AG04450 (cell line): Measurements from ENCODE around the gene FADS6. TPM values are rescaled to one million over a fixed set of nuclear protein-coding genes. Genes with fewer than 3 reads are reported as not detected.

Experiments
- CTCF ChIA-PET: fragments of 300-600, 350-600 bp; formaldehyde crosslinking; extraction: SDS; loops from one replicate; lab custom pipeline; 2022; ENCODE audit warnings: antibody characterized with exemption, inconsistent platforms; lab: Charles Lee
- POLR2A ChIA-PET: fragments of 350-600 bp; formaldehyde crosslinking; extraction: SDS; loops from one replicate; lab custom pipeline; 2021; ENCODE audit warnings: antibody characterized with exemption, inconsistent platforms; lab: Yijun Ruan, JAX
- DNase-seq: peaks from one replicate; pipeline ENCODE4 v3.0.0-alpha.2; 2011; ENCODE audit warnings: low read depth, low spot score
- H3K27ac ChIP-seq: one replicate; pipeline ENCODE4 v1.5.1; 2012; ENCODE audit warnings: low read depth, low read length, control low read depth
- H3K27me3 ChIP-seq: one replicate; pipeline ENCODE4 v1.6.0; 2012; ENCODE audit warnings: low read length; ENCODE audit not compliant: control insufficient read depth, insufficient read depth
- H3K4me3 ChIP-seq: 2 replicates; pipeline ENCODE4 v1.5.1; 2011; ENCODE audit warnings: mild to moderate bottlenecking, low read depth, low read length, control low read depth
- H3K9me3 ChIP-seq: 2 replicates; pipeline ENCODE4 v1.5.1; 2012; ENCODE audit warnings: low read length; ENCODE audit not compliant: control insufficient read depth, insufficient read depth
- polyA plus RNA-seq: library from polyadenylated mRNA; depleted of rRNA; stranded (reverse); fragments of >200 nt; gene quantifications from 2 replicates; pipeline ENCODE4 v1.2.3, GENCODE V29; 2011
- TF ChIP-seq, protein P1 (sequence below): IDR thresholded peaks from 2 replicates; pipeline ENCODE4 v1.5.1; 2011; ENCODE audit warnings: low read depth, low read length, control low read depth, inconsistent platforms

The FADS6 gene
- polyA plus RNA-seq, 1 experiment = not detected

DNA sequence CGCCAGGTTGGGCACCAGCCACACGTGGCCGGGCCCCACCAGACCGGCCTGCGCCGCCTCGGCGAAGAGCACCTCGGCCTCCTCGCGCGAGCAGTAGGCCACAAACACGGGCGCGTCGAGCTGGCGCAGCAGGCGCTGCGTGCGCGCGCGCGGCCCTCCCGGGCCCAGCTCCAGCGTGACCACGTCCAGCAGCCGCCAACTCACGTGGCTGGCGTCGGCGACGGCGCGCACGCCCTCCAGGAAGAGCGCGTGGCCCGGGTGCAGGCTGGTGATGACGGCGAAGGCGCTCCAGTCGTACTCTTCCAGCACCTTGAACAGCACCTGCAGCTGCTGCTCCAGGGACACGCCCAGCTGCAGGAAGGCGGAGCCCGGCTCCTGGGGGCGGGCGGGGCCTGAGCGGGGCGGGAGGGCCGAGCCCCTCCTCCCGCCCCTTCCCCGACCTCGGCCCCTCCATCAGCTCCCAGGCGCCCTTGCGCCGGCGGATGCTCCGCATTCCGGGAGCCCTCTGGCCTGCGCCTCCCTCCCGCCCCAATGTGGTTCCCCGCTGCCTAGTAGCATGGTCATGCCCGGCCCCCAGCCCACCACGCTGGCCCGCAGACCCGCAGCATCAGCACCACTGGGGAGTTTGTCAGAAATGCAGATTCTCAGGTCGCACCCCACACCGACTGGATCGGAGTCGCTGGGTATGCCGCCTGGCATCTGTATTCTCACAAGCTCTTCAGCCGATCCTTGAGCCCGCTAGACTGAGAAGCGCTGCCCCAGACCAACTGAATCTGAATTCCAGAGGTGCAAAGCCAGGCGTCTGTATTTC lies 41.0 kb downstream of the FADS6 start:
- DNase-seq = no peak
- Histone ChIP-seq H3K27me3 (peaks cover 63% of the 10 kb centered on the region), H3K9me3 (peaks cover 5% of the 10 kb centered on the region; the same call in 1 of the 2 replicates), H3K4me3 (no peak overlapping the region), H3K27ac (no peak overlapping the region)
- ChIA-PET CTCF (interaction anchor here (0.8 to 2.4 kb wide), 5 partner anchors 9 to 107 kb away, joined by 3 to 11 read pairs (median 4); no protein-coding TSS in a partner anchor), POLR2A (interaction anchor here (1.0 to 1.5 kb wide), 3 partner anchors 10 to 21 kb away, joined by 3 read pairs; no protein-coding TSS in a partner anchor)
- TF ChIP-seq, protein P1, sequence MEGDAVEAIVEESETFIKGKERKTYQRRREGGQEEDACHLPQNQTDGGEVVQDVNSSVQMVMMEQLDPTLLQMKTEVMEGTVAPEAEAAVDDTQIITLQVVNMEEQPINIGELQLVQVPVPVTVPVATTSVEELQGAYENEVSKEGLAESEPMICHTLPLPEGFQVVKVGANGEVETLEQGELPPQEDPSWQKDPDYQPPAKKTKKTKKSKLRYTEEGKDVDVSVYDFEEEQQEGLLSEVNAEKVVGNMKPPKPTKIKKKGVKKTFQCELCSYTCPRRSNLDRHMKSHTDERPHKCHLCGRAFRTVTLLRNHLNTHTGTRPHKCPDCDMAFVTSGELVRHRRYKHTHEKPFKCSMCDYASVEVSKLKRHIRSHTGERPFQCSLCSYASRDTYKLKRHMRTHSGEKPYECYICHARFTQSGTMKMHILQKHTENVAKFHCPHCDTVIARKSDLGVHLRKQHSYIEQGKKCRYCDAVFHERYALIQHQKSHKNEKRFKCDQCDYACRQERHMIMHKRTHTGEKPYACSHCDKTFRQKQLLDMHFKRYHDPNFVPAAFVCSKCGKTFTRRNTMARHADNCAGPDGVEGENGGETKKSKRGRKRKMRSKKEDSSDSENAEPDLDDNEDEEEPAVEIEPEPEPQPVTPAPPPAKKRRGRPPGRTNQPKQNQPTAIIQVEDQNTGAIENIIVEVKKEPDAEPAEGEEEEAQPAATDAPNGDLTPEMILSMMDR = no peak

DNA sequence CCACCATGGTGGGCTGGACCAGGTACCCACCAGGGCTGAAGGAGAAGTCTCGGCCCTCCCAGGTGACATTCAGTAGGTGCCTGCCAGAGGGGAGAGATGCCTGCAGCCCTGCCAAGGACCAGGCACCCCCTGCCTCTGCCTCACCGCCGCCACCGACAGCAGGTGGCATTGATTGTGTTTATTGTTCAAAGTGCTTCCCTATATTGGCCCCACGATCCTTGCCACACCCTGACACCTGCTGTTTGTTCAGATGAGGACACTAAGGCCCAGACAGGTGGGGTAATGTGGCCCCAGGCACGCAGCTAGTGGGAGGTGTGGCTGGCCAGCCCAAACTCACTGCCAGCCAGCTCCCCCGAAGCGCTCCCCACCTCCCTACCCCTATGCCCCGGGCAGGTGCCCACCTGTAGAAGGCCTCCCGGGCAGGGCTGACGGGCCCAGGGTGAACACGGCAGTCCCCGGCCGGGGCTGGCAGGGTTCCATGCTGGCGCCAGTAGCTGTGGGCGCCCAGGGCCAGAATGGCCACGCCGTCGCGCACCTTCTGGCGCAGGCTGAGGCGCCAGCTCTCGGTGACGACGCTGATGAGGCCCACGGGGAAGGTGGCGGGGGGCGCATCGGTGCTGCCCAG lies 41.7 kb downstream of the FADS6 start:
- Histone ChIP-seq H3K4me3 (no peak overlapping the region), H3K9me3 (peaks cover 5% of the 10 kb centered on the region; the same call in 1 of the 2 replicates), H3K27ac (no peak overlapping the region), H3K27me3 (peaks cover 56% of the 10 kb centered on the region)
- TF ChIP-seq, protein P1 = no peak
- ChIA-PET POLR2A (interaction anchor here (1.2 to 1.5 kb wide), 2 partner anchors 9 to 22 kb away, joined by 3 read pairs; no protein-coding TSS in a partner anchor), CTCF (interaction anchor here (0.8 to 2.4 kb wide), 5 partner anchors 8 to 107 kb away, joined by 3 to 11 read pairs (median 4); no protein-coding TSS in a partner anchor)
- no peak for DNase-seq

DNA sequence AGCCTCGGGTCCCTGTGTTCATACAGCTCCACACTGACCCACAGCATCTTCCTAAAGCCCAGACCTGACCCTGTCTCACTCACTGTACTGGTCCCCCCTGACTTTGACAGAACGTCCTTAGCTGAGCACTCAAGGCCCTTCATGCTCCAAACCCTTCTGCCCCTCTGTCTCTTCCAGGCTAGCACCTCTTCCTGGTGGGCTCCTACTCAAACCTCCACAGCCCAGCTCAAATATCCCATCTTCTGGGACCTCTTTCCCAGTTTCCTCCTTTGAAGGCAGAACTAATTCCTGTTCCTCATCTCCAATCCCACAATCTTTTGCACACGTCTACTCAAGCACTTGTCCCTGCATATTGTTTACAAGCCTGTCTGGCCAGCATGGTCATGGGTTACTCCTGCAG lies 42.5 kb downstream of the FADS6 start:
- Histone ChIP-seq H3K27ac (no peak overlapping the region), H3K4me3 (no peak overlapping the region), H3K9me3 (peaks cover 5% of the 10 kb centered on the region; the same call in 1 of the 2 replicates), H3K27me3 (peaks cover 54% of the 10 kb centered on the region)
- CTCF ChIA-PET = interaction anchor here (0.5 to 0.6 kb wide), 2 partner anchors 31 to 61 kb away, joined by 3 to 4 read pairs; no protein-coding TSS in a partner anchor
- POLR2A ChIA-PET = no interaction called here
- DNase-seq = no peak
- TF ChIP-seq, protein P1 = no peak

DNA sequence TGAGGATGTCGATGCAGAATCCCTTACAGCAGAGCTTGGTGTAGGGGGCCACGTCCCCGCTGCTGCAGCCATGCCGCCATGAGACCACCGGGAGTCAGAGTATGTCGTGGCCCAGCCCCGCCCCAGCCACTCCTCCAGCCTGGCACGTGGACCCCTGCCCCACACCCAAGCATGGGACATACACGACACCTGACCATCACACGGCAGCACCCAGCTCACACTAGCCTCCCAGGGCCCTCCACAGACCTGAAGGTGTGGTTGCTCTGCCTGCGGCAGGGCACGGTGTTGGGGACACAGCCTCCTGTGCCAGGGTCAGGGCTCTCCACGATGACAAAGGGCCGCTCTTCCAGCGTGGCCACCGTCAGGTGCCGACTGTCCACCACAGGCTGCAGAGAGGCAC lies 43.1 kb downstream of the FADS6 start:
- CTCF ChIA-PET = interaction anchor here (0.5 to 0.6 kb wide), 2 partner anchors 31 to 60 kb away, joined by 3 to 4 read pairs; no protein-coding TSS in a partner anchor

More for the DNA sequence above, 43.1 kb downstream of the FADS6 start:
- TF ChIP-seq, protein P1 = no peak
- no peak overlapping the region for H3K4me3 ChIP-seq
- peaks cover 48% of the 10 kb centered on the region for H3K27me3 ChIP-seq
- DNase-seq = no peak
- H3K9me3 ChIP-seq = peaks cover 5% of the 10 kb centered on the region; the same call in 1 of the 2 replicates
- POLR2A ChIA-PET = no interaction called here
- H3K27ac ChIP-seq = no peak overlapping the region
